Adrenal gland (tissue), 12 donors: ENCODE measurements around the gene PSMB3. TPM values are rescaled to one million over a fixed set of nuclear protein-coding genes. Genes with fewer than 3 reads are reported as not detected.

Source experiments
- DNase-seq, 7 donors: peaks; one replicate each; pipeline ENCODE4 v3.0.0-alpha.2; 2019 to 2020
- H3K27ac ChIP-seq, 5 donors: fragments of 200-600 bp; sonication (generic) in 4 of 5; 1 replicate in 3 of 5; 2 replicates in 2 of 5; pipeline versions ENCODE4 v1.5.1 to v1.8.0; 2016 to 2020; ENCODE audit warnings: mild to moderate bottlenecking in 1 of 5
- H3K27me3 ChIP-seq: fragments of 200-600 bp; 2 replicates; pipeline ENCODE4 v1.8.0; 2021
- H3K36me3 ChIP-seq, 2 donors: fragments of 200-600 bp; replicated peaks in 1 of 2; 1 replicate in 1 of 2; 2 replicates in 1 of 2; pipeline versions ENCODE4 v1.5.1 to v1.8.0; 2018 to 2022
- H3K4me1 ChIP-seq, 2 donors: fragments of 200-600 bp; replicated peaks in 1 of 2; 1 replicate in 1 of 2; 2 replicates in 1 of 2; pipeline versions ENCODE4 v1.5.1 to v1.8.0; 2018 to 2021
- H3K4me3 ChIP-seq, 4 donors: fragments of 200-600 bp; sonication (generic) in 3 of 4; one replicate each; pipeline ENCODE4 v1.5.1; 2016 to 2018
- H3K9me3 ChIP-seq, 3 donors: fragments of 200-600 bp; sonication (generic) in 1 of 3; replicated peaks in 1 of 3; 1 replicate in 2 of 3; 2 replicates in 1 of 3; pipeline versions ENCODE4 v1.5.1 to v1.8.0; 2016 to 2021
- POLR2A ChIP-seq, 2 donors: fragments of 450-650 bp; IDR thresholded peaks; one replicate each; pipeline ENCODE4 v1.6.1; 2017; ENCODE audit warnings: antibody characterized with exemption in 2 of 2, mild to moderate bottlenecking in 2 of 2, moderate library complexity in 1 of 2
- WGBS, 4 donors: extraction: QIAGEN DNeasy Blood & Tissue Kit in 2 of 4; methylation state at CpG; one replicate each; pipeline versions ENCODE4 v1.1.5 to v1.1.7; 2013 to 2017; 5-methylcytosine and 5-hydroxymethylcytosine counted together
- intact Hi-C, 2 donors: fragments of 100-400 bp; cut with DNase I; formaldehyde crosslinking; loops; one replicate each; pipeline versions ENCODE4 v1.14.1 to v1.15.0; 2022 to 2023
- polyA plus RNA-seq, 3 donors: library from polyadenylated mRNA; stranded (reverse); fragments of 200-250 nt in 2 of 3; fragments of 350-450 nt in 1 of 3; fragmentation: Illumina TruSeq in 1 of 3; extraction: RNeasy Lipid Tissue Mini Kit (QIAGEN cat#74804) in 1 of 3; gene quantifications; one replicate each; pipeline ENCODE4 v1.2.3, GENCODE V29; 2013 to 2014
- total RNA-seq, 9 donors: library from RNA; depleted of rRNA in 4 of 9; stranded (reverse); fragments of >200 nt in 4 of 9; fragments of 120-200 nt in 1 of 9; fragmentation: NEBNext Ultra II Directional in 1 of 9; extraction: Animal tissue kit (Norgen Biotek cat#: 25700) in 1 of 9; gene quantifications; one replicate each; pipeline versions ENCODE4 v1.1.0 to v1.2.4, GENCODE V29; 2013 to 2023
- TF ChIP-seq, protein P1 (sequence below), 6 experiments: fragments of 450-650 bp in 4 of 6; fragments of 200-600 bp in 2 of 6; sonication (generic) in 1 of 6; IDR thresholded peaks; 1 replicate in 5 of 6; 2 replicates in 1 of 6; pipeline versions ENCODE4 v1.5.1 to v1.8.0; 2016 to 2021; ENCODE audit warnings: antibody characterized with exemption in 6 of 6, mild to moderate bottlenecking in 2 of 6, moderate library complexity in 1 of 6
- donor health status: healthy with polysubstance abuse.
- donor health status: Bipolar disorder and iron deficiency.
- donor health status: DM: yes; HTN: yes; CAD: no.
- donor health status: DM: no; HTN: no; CAD: no.
- donor health status: DM: no; HTN: no; CAD: no.
- donor health status: DM: yes; HTN: yes; CAD: no.

The PSMB3 gene
- total and polyA plus RNA-seq, 12 donors, result 138 to 556 (median 242) TPM

DNA sequence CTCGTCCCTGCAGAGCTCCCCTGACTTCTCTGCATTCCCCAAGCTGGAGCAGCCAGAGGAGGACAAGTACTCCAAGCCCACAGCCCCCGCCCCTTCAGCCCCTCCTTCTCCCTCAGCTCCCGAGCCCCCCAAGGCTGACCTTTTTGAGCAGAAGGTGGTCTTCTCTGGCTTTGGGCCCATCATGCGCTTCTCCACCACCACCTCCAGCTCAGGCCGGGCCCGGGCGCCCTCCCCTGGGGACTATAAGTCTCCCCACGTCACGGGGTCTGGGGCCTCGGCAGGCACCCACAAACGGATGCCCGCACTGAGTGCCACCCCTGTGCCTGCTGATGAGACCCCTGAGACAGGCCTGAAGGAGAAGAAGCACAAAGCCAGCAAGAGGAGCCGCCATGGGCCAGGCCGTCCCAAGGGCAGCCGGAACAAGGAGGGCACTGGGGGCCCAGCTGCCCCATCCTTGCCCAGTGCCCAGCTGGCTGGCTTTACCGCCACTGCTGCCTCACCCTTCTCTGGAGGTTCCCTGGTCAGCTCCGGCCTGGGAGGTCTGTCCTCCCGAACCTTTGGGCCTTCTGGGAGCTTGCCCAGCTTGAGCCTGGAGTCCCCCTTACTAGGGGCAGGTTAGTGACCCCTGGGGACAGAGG lies 36.1 kb upstream of the PSMB3 start:
- Histone ChIP-seq H3K4me3 (no peak overlapping the region), H3K27ac (no peak overlapping the region), H3K9me3 (no peaks in the 10 kb centered on the region), H3K36me3 (peaks cover 0 to 79% of the 10 kb centered on the region in 2 donors), H3K27me3 (no peaks in the 10 kb centered on the region), H3K4me1 (peaks cover 0 to 6% of the 10 kb centered on the region in 2 donors)
- DNase-seq, result no peak
- intact Hi-C loops, result no loop called here
- WGBS, 4 donors, result 87 to 92% (median 89%) methylated on average over 3 to 18 of the region's 18 CpGs
- TF ChIP-seq POLR2A (IDR thresholded peaks at IDR 0.05), result no peak
- TF ChIP-seq, protein P1, sequence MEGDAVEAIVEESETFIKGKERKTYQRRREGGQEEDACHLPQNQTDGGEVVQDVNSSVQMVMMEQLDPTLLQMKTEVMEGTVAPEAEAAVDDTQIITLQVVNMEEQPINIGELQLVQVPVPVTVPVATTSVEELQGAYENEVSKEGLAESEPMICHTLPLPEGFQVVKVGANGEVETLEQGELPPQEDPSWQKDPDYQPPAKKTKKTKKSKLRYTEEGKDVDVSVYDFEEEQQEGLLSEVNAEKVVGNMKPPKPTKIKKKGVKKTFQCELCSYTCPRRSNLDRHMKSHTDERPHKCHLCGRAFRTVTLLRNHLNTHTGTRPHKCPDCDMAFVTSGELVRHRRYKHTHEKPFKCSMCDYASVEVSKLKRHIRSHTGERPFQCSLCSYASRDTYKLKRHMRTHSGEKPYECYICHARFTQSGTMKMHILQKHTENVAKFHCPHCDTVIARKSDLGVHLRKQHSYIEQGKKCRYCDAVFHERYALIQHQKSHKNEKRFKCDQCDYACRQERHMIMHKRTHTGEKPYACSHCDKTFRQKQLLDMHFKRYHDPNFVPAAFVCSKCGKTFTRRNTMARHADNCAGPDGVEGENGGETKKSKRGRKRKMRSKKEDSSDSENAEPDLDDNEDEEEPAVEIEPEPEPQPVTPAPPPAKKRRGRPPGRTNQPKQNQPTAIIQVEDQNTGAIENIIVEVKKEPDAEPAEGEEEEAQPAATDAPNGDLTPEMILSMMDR (IDR thresholded peaks at IDR 0.05), result no peak

DNA sequence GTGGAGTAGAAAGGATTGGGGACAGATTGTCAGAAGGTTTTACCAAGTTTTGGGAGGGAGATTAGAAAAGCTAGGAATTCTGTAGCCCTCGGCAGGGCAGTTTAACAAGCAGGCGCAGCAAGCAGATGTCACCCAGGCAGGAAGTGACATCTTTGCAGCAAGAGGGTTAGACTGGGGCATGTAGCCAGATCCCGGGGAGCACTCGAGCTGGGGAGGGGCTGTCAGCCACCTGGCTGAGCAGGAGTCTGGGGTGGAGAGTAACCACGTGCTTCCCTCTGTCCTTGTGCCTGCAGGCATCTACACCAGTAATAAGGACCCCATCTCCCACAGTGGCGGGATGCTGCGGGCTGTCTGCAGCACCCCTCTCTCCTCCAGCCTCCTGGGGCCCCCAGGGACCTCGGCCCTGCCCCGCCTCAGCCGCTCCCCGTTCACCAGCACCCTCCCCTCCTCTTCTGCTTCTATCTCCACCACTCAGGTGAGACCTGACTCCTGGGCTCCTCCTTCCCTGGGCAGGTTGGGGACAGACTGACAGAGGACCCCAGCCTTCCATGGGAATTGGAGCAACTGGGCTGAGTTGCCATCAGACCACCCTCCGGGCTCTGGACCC lies 35.3 kb upstream of the PSMB3 start:
- intact Hi-C loops, result no loop called here
- H3K4me1 ChIP-seq, result peaks cover 0 to 6% of the 10 kb centered on the region in 2 donors
- H3K36me3 ChIP-seq, result peaks cover 0 to 78% of the 10 kb centered on the region in 2 donors
- no peak for DNase-seq
- no peak for TF ChIP-seq POLR2A (IDR thresholded peaks at IDR 0.05)
- TF ChIP-seq, protein P1 (IDR thresholded peaks at IDR 0.05), result no peak
- H3K27ac ChIP-seq, result no peak overlapping the region
- no peak overlapping the region for H3K4me3 ChIP-seq
- WGBS, 4 donors, result 86 to 89% (median 87%) methylated on average over 11 to 12 of the region's 12 CpGs
- no peaks in the 10 kb centered on the region for H3K9me3 ChIP-seq
- no peaks in the 10 kb centered on the region for H3K27me3 ChIP-seq

DNA sequence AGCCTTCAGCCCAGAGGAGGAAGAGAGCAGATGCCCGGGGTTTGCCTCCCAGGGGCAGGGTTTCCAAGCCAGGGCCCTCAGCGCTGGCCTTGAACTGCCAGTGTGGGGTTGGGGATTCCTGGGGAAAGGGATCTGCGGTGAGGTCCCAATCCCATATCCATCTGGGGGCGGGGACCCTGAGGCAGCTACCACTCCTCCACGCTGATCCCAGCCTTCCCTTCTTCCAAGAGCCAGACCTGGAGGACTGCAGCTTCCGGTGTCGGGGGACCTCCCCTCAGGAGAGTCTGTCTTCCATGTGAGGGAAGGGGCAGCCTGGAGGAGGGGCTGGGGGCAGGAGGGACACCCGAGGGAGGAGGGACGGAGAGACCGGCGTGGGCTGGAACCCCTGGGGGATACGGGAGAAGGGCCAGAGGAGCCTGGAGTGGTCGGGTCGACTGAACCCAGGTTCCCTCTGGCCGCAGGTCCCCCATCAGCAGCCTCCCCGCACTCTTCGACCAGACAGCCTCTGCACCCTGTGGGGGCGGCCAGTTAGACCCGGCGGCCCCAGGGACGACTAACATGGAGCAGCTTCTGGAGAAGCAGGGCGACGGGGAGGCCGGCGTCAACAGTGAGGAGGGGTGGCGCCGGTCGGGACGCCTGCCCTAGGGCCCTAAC lies 33.1 kb upstream of the PSMB3 start:
- Histone ChIP-seq H3K27me3 (no peaks in the 10 kb centered on the region), H3K4me3 (no peak overlapping the region), H3K9me3 (no peaks in the 10 kb centered on the region), H3K36me3 (peaks cover 0 to 68% of the 10 kb centered on the region in 2 donors), H3K27ac (peak overlapping the region in 1 of 5 donors; percentile 39), H3K4me1 (peaks cover 5 to 8% of the 10 kb centered on the region in 2 donors)
- intact Hi-C loops, result no loop called here
- DNase-seq, result no peak
- WGBS, 4 donors, result 55 to 70% (median 64%) methylated on average over 20 to 29 of the region's 29 CpGs
- TF ChIP-seq, protein P1 (IDR thresholded peaks at IDR 0.05), result no peak
- TF ChIP-seq POLR2A (IDR thresholded peaks at IDR 0.05), result no peak

DNA sequence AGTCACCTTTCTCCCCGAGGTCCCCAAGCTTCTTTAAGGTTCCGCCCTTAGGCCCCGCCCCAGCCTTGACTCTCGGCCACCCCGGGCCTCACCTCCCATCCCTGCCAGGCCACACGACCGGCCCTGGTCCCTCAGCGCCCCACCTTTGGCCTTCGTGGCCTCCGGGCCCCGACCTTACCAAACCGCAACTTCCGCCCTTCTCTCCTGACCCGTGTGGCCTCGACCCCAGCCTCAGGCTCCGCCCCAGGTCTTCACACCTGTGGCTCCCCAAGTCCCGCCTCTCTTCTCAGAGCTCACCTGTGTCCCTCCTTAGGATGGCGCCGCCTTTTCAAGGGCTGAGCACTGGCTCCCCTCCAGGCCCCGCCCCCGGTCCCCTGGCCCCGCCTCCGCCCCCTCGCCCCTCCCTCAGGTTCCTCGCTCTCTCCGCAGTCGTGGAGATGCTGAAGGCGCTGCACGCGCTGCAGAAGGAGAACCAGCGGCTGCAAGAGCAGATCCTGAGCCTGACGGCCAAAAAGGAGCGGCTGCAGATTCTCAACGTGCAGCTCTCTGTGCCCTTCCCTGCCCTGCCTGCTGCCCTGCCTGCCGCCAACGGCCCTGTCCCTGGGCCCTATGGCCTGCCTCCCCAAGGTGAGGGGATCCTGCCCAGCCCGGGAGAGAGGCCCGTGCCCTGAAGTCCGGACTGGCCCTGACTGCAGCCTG lies 32.4 kb upstream of the PSMB3 start:
- Histone ChIP-seq H3K27me3 (no peaks in the 10 kb centered on the region), H3K9me3 (no peaks in the 10 kb centered on the region), H3K36me3 (peaks cover 0 to 66% of the 10 kb centered on the region in 2 donors), H3K27ac (peak overlapping the region in 1 of 5 donors; percentile 39), H3K4me3 (no peak overlapping the region), H3K4me1 (peaks cover 12 to 13% of the 10 kb centered on the region in 2 donors)
- peak in 1 of 7 donors; percentile 48 for DNase-seq
- 41 to 61% (median 52%) methylated on average over 22 to 39 of the region's 39 CpGs for WGBS, 4 donors
- TF ChIP-seq, protein P1 (IDR thresholded peaks at IDR 0.05), result no peak
- TF ChIP-seq POLR2A (IDR thresholded peaks at IDR 0.05), result no peak
- intact Hi-C loops, result no loop called here
